GM12891 (cell line): Measurements from ENCODE around the gene ZNF469.

Experiments
- POLR2A ChIP-seq: IDR thresholded peaks from 2 replicates; pipeline ENCODE4 v1.6.1; 2011; ENCODE audit warnings: low read depth, low read length, control low read depth
- POLR2AphosphoS5 ChIP-seq: IDR thresholded peaks from 2 replicates; pipeline ENCODE4 v1.6.1; 2011; ENCODE audit warnings: low read depth, low read length, control low read depth

- TF ChIP-seq POLR2A (no peak), POLR2AphosphoS5 (no peak)
Measured at GRCh38 chr16:88393034-88393433, 10.3 kb downstream of the ZNF469 start.
